H1 (cell line): ENCODE measurements around the gene NCOA1. TPM values are rescaled to one million over a fixed set of nuclear protein-coding genes. Genes with fewer than 3 reads are reported as not detected.

Experiments
- CTCF ChIA-PET: fragments of 300-600 bp; sonication (Branson Sonifier 250); formaldehyde crosslinking; loops from one replicate; lab custom pipeline; 2021; ENCODE audit not compliant: partially characterized antibody; lab: Charles Lee
- POLR2A ChIA-PET: fragments of 300-600 bp; sonication (Branson Sonifier 250); formaldehyde crosslinking; loops from one replicate; lab custom pipeline; 2021; ENCODE audit warnings: inconsistent platforms; ENCODE audit not compliant: partially characterized antibody; lab: Charles Lee
- DNase-seq, 2 experiments: peaks; one replicate each; pipeline versions ENCODE4 v3.0.0 to v3.0.0-alpha.2; 2010 to 2022; ENCODE audit warnings: low spot score in 2 of 2, low read depth in 1 of 2, mixed read lengths in 1 of 2
- FAIRE-seq: peaks from 2 replicates; lab custom pipeline; 2011; peaks lifted over from hg19 to GRCh38; lab: Jason Lieb, UNC
- H2AFZ ChIP-seq: 2 replicates; pipeline ENCODE4 v1.8.1; 2012; ENCODE audit warnings: low read length, inconsistent platforms
- H2AK5ac ChIP-seq: 2 replicates; pipeline ENCODE4 v1.6.1; 2013; ENCODE audit warnings: low read depth, low read length
- H2BK120ac ChIP-seq: replicated peaks from 2 replicates; pipeline ENCODE3; 2013; ENCODE audit warnings: low read depth, low read length, inconsistent platforms
- H2BK12ac ChIP-seq: 2 replicates; pipeline ENCODE4 v1.6.1; 2013; ENCODE audit warnings: low read depth, low read length
- H2BK15ac ChIP-seq: 2 replicates; pipeline ENCODE4 v1.6.1; 2013; ENCODE audit warnings: low read length
- H2BK20ac ChIP-seq: 2 replicates; pipeline ENCODE4 v1.6.1; 2013; ENCODE audit warnings: low read length
- H2BK5ac ChIP-seq: 2 replicates; pipeline ENCODE4 v1.6.1; 2013; ENCODE audit warnings: low read depth, low read length
- H3K14ac ChIP-seq: 2 replicates; pipeline ENCODE4 v1.6.1; 2013; ENCODE audit warnings: inconsistent platforms; ENCODE audit not compliant: insufficient read length
- H3K18ac ChIP-seq: 2 replicates; pipeline ENCODE4 v1.6.1; 2013; ENCODE audit warnings: low read length; ENCODE audit errors: extremely low read depth
- H3K23ac ChIP-seq: 2 replicates; pipeline ENCODE4 v1.6.1; 2013; ENCODE audit warnings: inconsistent platforms; ENCODE audit not compliant: insufficient read length
- H3K23me2 ChIP-seq: 2 replicates; pipeline ENCODE4 v1.6.1; 2013; ENCODE audit warnings: low read depth, low read length
- H3K27ac ChIP-seq: 2 replicates; pipeline ENCODE4 v1.6.1; 2011; ENCODE audit warnings: low read depth, low read length, inconsistent platforms
- H3K27me3 ChIP-seq, 4 experiments: replicated peaks in 1 of 4; 1 replicate in 1 of 4; 2 replicates in 3 of 4; pipeline versions ENCODE4 v1.6.1 to v1.8.1; 2011 to 2013; ENCODE audit warnings: low read length in 3 of 4, mild to moderate bottlenecking in 3 of 4, inconsistent platforms in 2 of 4, mixed read lengths in 2 of 4, moderate library complexity in 1 of 4; ENCODE audit not compliant: control insufficient read depth in 3 of 4, insufficient read depth in 3 of 4; ENCODE audit errors: extremely low read depth in 1 of 4
- H3K36me3 ChIP-seq, 4 experiments: 2 replicates each; pipeline versions ENCODE4 v1.6.1 to v1.8.1; 2011 to 2013; ENCODE audit warnings: mild to moderate bottlenecking in 4 of 4, low read length in 3 of 4, moderate library complexity in 2 of 4, control low read depth in 1 of 4, inconsistent platforms in 1 of 4; ENCODE audit not compliant: insufficient read depth in 4 of 4, control insufficient read depth in 2 of 4
- H3K4ac ChIP-seq: replicated peaks from 2 replicates; pipeline ENCODE3; 2013; ENCODE audit warnings: low read length, low read depth, mixed read lengths, inconsistent platforms; ENCODE audit not compliant: insufficient read length
- H3K4me1 ChIP-seq, 4 experiments: replicated peaks in 1 of 4; 1 replicate in 1 of 4; 2 replicates in 3 of 4; pipeline versions ENCODE4 v1.6.1 to v1.8.1; 2011 to 2013; ENCODE audit warnings: low read length in 3 of 4, inconsistent platforms in 2 of 4, mixed read lengths in 1 of 4; ENCODE audit not compliant: insufficient read depth in 4 of 4, control insufficient read depth in 3 of 4
- H3K4me2 ChIP-seq, 2 experiments: 2 replicates each; pipeline versions ENCODE4 v1.6.1 to v1.8.1; 2011 to 2013; ENCODE audit warnings: low read depth in 2 of 2, low read length in 2 of 2, control low read depth in 1 of 2, inconsistent platforms in 1 of 2, mild to moderate bottlenecking in 1 of 2; ENCODE audit not compliant: insufficient read depth in 1 of 2
- H3K4me3 ChIP-seq, 4 experiments: fragments of 200-600, 300-600 bp in 1 of 4; sonication (generic), shearing (Covaris generic), sonication (Bioruptor Twin) in 1 of 4; 2 replicates each; pipeline versions ENCODE4 v1.5.1 to v1.8.1; 2011 to 2016; ENCODE audit warnings: low read length in 4 of 4, low read depth in 3 of 4, control low read depth in 2 of 4, inconsistent platforms in 2 of 4, mild to moderate bottlenecking in 2 of 4, mixed read lengths in 1 of 4, moderate library complexity in 1 of 4; ENCODE audit not compliant: insufficient read depth in 2 of 4; ENCODE audit errors: extremely low read depth in 1 of 4
- H3K56ac ChIP-seq: replicated peaks from 2 replicates; pipeline ENCODE3; 2013; ENCODE audit warnings: low read depth, mild to moderate bottlenecking, mixed read lengths, low read length, inconsistent platforms; ENCODE audit not compliant: insufficient read length
- H3K79me1 ChIP-seq: 2 replicates; pipeline ENCODE4 v1.6.1; 2013; ENCODE audit warnings: low read depth, low read length, control low read depth
- H3K79me2 ChIP-seq, 2 experiments: 2 replicates each; pipeline versions ENCODE4 v1.6.1 to v1.8.1; 2012 to 2013; ENCODE audit warnings: low read length in 2 of 2, mild to moderate bottlenecking in 2 of 2, inconsistent platforms in 1 of 2; ENCODE audit not compliant: insufficient read depth in 2 of 2, control insufficient read depth in 1 of 2
- H3K9ac ChIP-seq, 4 experiments: replicated peaks in 1 of 4; 1 replicate in 1 of 4; 2 replicates in 3 of 4; pipeline versions ENCODE4 v1.6.1 to v1.8.1; 2011 to 2013; ENCODE audit warnings: low read depth in 3 of 4, low read length in 3 of 4, control low read depth in 2 of 4, mild to moderate bottlenecking in 2 of 4, moderate library complexity in 2 of 4, inconsistent platforms in 1 of 4; ENCODE audit errors: extremely low read depth in 1 of 4
- H3K9me3 ChIP-seq, 2 experiments: 2 replicates each; pipeline versions ENCODE4 v1.6.1 to v1.8.1; 2012 to 2013; ENCODE audit warnings: mild to moderate bottlenecking in 2 of 2, moderate library complexity in 2 of 2, control low read depth in 1 of 2, inconsistent platforms in 1 of 2, low read depth in 1 of 2, low read length in 1 of 2, mixed read lengths in 1 of 2; ENCODE audit not compliant: insufficient read depth in 2 of 2
- H4K20me1 ChIP-seq, 2 experiments: replicated peaks in 1 of 2; 2 replicates each; pipeline versions ENCODE3 to v1.8.1; 2011 to 2013; ENCODE audit warnings: inconsistent platforms in 2 of 2, low read length in 2 of 2, mild to moderate bottlenecking in 1 of 2; ENCODE audit not compliant: insufficient read depth in 2 of 2, control insufficient read depth in 1 of 2
- H4K5ac ChIP-seq: 2 replicates; pipeline ENCODE4 v1.6.1; 2013; ENCODE audit warnings: low read length, low read depth, mixed read lengths, inconsistent platforms; ENCODE audit not compliant: insufficient read length
- H4K8ac ChIP-seq: 2 replicates; pipeline ENCODE4 v1.8.0; 2013; ENCODE audit warnings: mild to moderate bottlenecking, moderate library complexity, low read length, inconsistent platforms; ENCODE audit not compliant: insufficient read depth; ENCODE audit errors: extremely low read depth
- H4K91ac ChIP-seq: replicated peaks from 2 replicates; pipeline ENCODE3; 2013; ENCODE audit warnings: low read length, mixed read lengths, inconsistent platforms; ENCODE audit not compliant: insufficient read length
- CEBPB ChIP-seq: IDR thresholded peaks from 2 replicates; pipeline ENCODE4 v1.6.1; 2012; ENCODE audit warnings: low read depth, low read length
- WGBS, 2 experiments: shearing (Covaris generic) in 1 of 2; methylation state at CpG; one replicate each; pipeline versions ENCODE4 v1.1.6 to v1.1.7; 2013 to 2015; ENCODE audit warnings: low lambda C conversion rate in 2 of 2, mixed read lengths in 2 of 2, inconsistent platforms in 1 of 2, low coverage in 1 of 2, missing lambda C conversion rate in 1 of 2; ENCODE audit not compliant: insufficient replicate concordance in 2 of 2, insufficient coverage in 1 of 2, insufficient read length in 1 of 2; ENCODE audit errors: extremely low coverage in 1 of 2, missing lambda C conversion rate in 1 of 2; 5-methylcytosine and 5-hydroxymethylcytosine counted together
- polyA plus RNA-seq, 7 experiments: library from polyadenylated mRNA; depleted of rRNA in 3 of 7; stranded (reverse) in 5 of 7; unstranded in 2 of 7; fragments of >200 nt in 5 of 7; fragments of 200-250 nt in 2 of 7; gene quantifications; 1 replicate in 5 of 7; 2 replicates in 1 of 7; 4 replicates in 1 of 7; pipeline versions ENCODE4 v1.2.1 to v1.2.3, GENCODE V29; 2011 to 2013; ENCODE audit warnings: missing spikeins in 2 of 7, mixed read lengths in 2 of 7
- total RNA-seq: library from RNA; stranded (reverse); fragmentation: NEBNext Ultra II Directional; extraction: Animal tissue kit (Norgen Biotek cat#: 25700); gene quantifications from 2 replicates; pipeline ENCODE4 v1.2.1, GENCODE V29; 2021
- TF ChIP-seq, protein P1 (sequence below): IDR thresholded peaks from 2 replicates; pipeline ENCODE4 v1.6.1; 2012; ENCODE audit warnings: inconsistent platforms

NCOA1 gene
- total and polyA plus RNA-seq, 2 of the 8 experiments (the other 6 are each of a cell fraction or from before 2014, with no cell fraction given) = 12.8 to 17.9 TPM

DNA sequence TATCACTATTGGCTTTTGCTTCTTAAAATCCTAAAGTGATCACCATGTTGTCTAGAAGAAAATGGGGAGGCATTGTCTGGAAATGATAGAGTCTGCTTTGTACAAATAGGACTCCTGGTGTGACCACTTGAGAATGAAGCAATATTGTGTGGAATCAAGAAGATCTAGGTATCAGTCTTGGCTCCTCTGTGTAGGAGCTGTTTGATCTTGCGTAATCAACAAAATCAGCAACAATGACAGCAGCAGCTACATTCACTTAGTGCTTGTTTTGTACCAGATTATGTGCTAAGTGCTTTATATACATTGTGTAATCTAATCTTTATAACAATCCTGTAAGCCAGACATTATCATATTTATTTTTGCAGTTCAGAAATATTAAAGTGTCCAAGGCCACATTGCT lies 17.8 kb downstream of the NCOA1 start:
- Histone ChIP-seq H3K23ac (no peak overlapping the region), H3K4me3 (no peak overlapping the region), H3K79me1 (no peaks in the 10 kb centered on the region; the same call in 1 of the 2 replicates), H2BK15ac (no peak overlapping the region), H3K14ac (no peak overlapping the region), H2AK5ac (no peak overlapping the region), H3K36me3 (no peaks in the 10 kb centered on the region), H3K9me3 (no peaks in the 10 kb centered on the region), H3K27ac (no peak overlapping the region), H3K79me2 (peaks cover 0 to 22% of the 10 kb centered on the region in 2 experiments; a peak in 2 of 4 replicates), H4K5ac (no peak overlapping the region), H3K4me1 (no peaks in the 10 kb centered on the region), H3K56ac (no peak overlapping the region), H3K9ac (no peak overlapping the region), H3K4ac (no peak overlapping the region), H3K18ac (no peak overlapping the region), H4K8ac (no peak overlapping the region), H3K23me2 (no peaks in the 10 kb centered on the region), H4K91ac (no peak overlapping the region), H2BK20ac (no peak overlapping the region), H2AFZ (no peak overlapping the region), H3K27me3 (no peaks in the 10 kb centered on the region), H2BK120ac (no peak overlapping the region), H2BK5ac (no peak overlapping the region), H3K4me2 (no peak overlapping the region), H2BK12ac (no peak overlapping the region), H4K20me1 (no peaks in the 10 kb centered on the region)
- 81% methylated on average over 1 of the region's 1 CpG; no CpG with 5 or more reads in 1 of the 2 experiments for WGBS, 2 experiments
- TF ChIP-seq, protein P1, sequence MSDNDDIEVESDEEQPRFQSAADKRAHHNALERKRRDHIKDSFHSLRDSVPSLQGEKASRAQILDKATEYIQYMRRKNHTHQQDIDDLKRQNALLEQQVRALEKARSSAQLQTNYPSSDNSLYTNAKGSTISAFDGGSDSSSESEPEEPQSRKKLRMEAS = no peak
- peak; percentile 90 for TF ChIP-seq CEBPB
- ChIA-PET CTCF (no interaction called here), POLR2A (interaction anchor here (1.6 kb wide), 1 partner anchor 16 kb away, joined by 3 read pairs; no protein-coding TSS in a partner anchor)
- FAIRE-seq = no peak
- no peak for DNase-seq
